GM19438 (cell line): ENCODE measurements around the gene BMPER.

Experiments
- ATAC-seq: cut with Tn5 transposase; IDR thresholded peaks from one replicate; pipeline ENCODE4 v1.9.1; 2021; ENCODE audit warnings: low read depth; ENCODE audit not compliant: unreplicated experiment

BMPER gene

GRCh38 chr7:33905389-33906032 lies at the start of gene BMPER:
BMPER (plus strand) TSS chr7:33905539; CDS start chr7:33905614, 75 bp downstream.
- ATAC-seq, result no peak

DNA sequence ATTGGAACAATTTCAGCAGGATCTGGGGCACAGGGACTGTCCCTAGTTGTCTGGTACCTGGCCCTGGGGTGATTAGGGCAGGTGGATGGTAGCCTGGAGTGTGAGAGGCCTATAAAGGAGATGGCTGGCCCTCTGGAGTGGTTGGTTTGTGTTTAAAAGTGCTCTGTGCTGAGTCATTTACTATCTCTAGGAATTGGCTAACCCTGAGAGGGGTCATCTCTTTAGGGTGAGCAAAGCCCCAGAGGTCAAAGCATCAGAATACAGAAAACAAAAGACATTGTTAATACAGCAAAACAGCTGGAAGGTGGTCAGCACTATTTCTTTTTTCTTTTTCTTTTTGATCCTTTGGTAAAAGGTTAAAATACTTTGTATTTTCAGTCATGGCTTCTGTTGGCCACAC lies 43.4 kb upstream of the BMPER start:
- ATAC-seq, result no peak

- ATAC-seq, result no peak
Observed at GRCh38 chr7:33862946-33863814, 42.2 kb upstream of the BMPER start.

DNA sequence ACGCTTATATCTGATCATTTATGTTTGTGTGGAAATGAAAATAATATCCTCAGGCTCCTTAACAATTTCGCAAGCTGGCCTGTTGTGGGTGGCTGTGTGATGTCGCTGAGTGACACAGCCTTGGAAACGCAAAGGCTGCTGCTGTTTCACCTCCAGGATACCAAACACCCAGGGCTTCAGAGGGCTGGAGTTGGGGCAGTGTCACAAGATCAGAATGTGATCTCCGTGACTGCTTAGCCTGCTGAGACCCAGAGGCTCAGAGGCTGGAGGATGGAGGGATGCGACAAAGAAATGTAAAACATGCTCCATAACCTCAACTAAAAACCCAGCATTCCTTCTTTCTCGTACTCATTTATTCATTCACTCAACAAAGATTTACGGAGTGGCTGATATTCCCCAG lies 37.2 kb upstream of the BMPER start:
- no peak for ATAC-seq

DNA sequence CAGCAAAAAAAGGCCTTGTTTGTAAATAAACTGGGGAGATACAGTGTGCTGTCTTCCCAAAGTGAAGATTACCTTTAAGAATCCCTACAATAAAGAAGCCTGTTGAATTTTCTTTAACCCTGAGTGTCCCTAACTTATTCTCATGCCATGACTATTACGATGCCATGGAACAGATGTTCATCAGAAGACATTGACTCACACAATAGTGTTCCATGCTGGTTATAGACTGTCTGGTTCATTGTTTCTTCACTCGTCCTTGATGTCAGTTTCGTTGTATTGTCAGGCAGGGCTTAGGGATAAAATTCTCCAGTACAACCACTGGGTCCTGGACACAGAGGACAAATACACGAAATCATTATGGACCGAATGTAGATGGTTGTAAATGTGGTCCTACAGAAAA lies 36.2 kb upstream of the BMPER start:
- ATAC-seq, result no peak

- no peak for ATAC-seq
Observed at GRCh38 chr7:33870120-33870519, 35.2 kb upstream of the BMPER start.

DNA sequence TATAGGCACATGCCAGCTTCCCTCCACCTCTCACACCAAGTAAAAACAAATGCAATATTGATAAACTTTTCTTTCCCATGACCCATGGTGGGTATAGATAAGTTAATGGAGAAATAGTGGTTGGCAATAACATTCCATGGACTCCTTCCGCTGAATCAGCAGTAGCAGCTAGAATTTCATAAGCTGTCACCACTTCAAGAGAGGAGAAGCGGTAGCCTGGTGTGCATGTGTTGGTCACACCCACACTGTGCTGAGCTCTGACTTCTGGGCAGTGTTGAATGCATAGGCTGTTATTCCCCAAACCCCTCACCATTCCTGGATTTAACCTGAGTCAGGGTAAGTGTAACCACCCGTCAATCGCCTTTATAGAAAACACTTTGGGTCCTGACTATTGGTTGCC lies 32.5 kb upstream of the BMPER start:
- ATAC-seq, result no peak

DNA sequence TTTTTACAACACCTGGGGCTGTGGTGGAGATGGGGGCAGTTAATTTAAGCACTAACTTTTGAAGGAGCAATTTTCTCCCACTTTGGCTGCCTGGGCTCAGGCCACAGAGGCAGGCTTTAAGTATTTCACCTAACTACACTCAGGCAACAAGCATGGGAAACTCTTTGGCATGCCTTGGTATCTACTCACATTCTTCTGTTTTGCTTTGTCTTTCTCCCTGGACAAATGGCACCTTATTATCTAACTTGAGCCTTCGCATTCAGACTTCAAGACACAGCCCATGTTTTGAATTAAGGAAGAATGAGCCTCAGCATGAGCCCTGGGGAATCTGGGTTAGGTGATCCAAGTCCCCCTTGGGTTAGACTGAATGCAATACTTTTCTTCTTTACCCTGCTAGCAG lies 31.8 kb upstream of the BMPER start:
- no peak for ATAC-seq

GRCh38 chr7:33873981-33874750 lies 31.2 kb upstream of the BMPER start:
- ATAC-seq, result no peak

DNA sequence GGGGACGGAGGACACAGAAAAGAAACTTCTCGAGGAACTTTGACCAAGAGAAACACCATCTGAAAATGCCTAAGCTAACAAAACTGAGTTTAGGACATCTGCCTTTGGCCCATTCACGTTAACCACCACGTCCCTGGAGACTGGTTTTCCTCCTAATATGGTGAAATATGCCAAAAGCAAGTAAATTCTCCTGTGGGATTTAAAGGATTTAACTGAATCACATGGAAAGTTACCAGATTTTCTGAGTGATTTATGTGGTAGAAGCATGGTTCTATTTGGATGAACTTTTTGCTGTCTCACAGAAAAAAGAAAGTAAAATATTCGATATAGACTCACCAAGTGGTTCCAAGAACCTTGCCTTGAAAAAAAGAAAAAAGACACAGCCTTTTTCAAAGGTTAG lies 30.4 kb upstream of the BMPER start:
- no peak for ATAC-seq

GRCh38 chr7:33876596-33877274 lies 28.6 kb upstream of the BMPER start:
- ATAC-seq, result no peak

- ATAC-seq, result no peak
Observed at GRCh38 chr7:33880787-33881186, 24.6 kb upstream of the BMPER start.

- ATAC-seq, result no peak
Observed at GRCh38 chr7:33881316-33881715, 24.0 kb upstream of the BMPER start.

GRCh38 chr7:33882040-33882837 lies 23.1 kb upstream of the BMPER start:
- ATAC-seq, result no peak

- ATAC-seq, result no peak
Observed at GRCh38 chr7:33882950-33883670, 22.2 kb upstream of the BMPER start.

DNA sequence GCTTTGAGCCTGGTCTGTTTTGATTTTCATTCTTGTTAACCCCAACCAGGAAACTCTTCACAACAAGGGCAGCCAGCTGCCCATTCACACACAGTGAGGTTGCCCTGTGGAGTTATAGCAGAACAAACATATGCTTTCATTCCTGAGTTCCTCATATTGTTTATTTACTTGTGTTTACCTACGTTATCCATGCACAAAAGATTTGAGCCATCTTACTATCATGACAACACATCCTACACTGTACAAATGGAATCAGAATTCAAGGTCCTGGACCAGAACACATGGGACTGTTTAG lies 21.7 kb upstream of the BMPER start:
- ATAC-seq, result no peak

GRCh38 chr7:33885290-33886148 lies 19.8 kb upstream of the BMPER start:
- no peak for ATAC-seq

DNA sequence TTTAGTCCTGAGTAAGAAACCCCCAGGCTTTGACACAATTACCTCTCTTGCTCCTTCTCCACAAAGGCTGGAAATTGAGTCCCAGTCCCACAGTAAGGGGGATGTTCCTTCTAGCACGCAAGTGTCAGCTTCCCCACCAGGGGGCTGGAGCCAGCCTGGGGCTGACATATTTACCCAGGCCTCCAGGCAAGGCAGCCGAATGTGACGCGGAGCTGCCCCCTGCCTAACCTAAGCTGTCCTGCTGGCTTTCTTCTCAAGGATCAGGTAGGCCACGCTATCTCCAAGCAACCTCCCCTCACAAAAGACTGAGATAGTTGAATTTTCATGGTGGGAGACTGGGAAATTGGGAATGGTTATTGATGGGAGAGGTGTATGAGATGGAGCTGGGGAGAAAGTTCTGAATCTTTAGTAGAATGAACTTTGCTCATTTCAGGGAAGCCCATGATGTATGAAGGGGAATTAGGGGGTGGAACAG lies 19.2 kb upstream of the BMPER start:
- ATAC-seq, result no peak
